ENCODE measurements around the gene FAM171A1. TPM values are rescaled to one million over a fixed set of nuclear protein-coding genes. Genes with fewer than 3 reads are reported as not detected.

FAM171A1 gene
- total RNA-seq, 1 experiment from 2014 or later = 46.5 TPM

DNA sequence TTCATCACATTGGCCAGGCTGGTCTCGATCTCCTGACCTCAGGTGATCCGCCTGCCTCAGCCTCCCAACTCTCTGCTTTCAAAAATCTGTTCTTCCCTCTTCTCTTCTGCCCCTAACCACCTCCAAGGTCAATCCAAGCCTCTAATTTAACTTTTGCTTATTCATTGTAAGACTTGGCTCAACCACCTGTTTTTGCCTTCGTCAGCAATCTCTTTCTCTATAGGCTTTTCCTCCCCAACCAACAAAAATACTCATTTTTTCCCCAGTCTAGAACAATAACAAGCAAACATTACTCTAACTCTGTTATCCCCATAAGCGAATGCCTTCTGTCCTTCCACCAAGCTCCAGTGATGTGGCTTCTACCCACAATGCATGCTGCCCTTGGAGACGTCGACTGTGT is 112.8 kb downstream of the FAM171A1 start:
- ChIA-PET CTCF (no interaction called here), POLR2A (ENCODE audit: low non-redundant PET) (no interaction called here)
- intact Hi-C loops (cut with micrococcal nuclease; ENCODE audit: unreplicated experiment) = no loop called here
- no peaks in the 10 kb centered on the region for H3K27me3 ChIP-seq (replicated peaks; ENCODE audit: insufficient read depth, low read depth, low read length, poor library complexity)
- BruUV-seq (replicated peaks) = no TSS peak
- no peak overlapping the region for H3K27ac ChIP-seq (ENCODE audit: low read depth, low read length, poor library complexity, severe bottlenecking)
- no peaks in the 10 kb centered on the region for H3K9me3 ChIP-seq (ENCODE audit: low read depth, low read length, poor library complexity, severe bottlenecking)
- no peaks in the 10 kb centered on the region for H3K36me3 ChIP-seq (ENCODE audit: insufficient read depth, low read length, poor library complexity, severe bottlenecking)
- no peak overlapping the region for H3K4me3 ChIP-seq (ENCODE audit: low read depth, low read length, poor library complexity, severe bottlenecking)
- no peak for TF ChIP-seq EZH2 (IDR thresholded peaks at IDR 0.05; ENCODE audit: borderline replicate concordance, low read depth, low read length, poor library complexity, severe bottlenecking)
- TF ChIP-seq, protein P1, sequence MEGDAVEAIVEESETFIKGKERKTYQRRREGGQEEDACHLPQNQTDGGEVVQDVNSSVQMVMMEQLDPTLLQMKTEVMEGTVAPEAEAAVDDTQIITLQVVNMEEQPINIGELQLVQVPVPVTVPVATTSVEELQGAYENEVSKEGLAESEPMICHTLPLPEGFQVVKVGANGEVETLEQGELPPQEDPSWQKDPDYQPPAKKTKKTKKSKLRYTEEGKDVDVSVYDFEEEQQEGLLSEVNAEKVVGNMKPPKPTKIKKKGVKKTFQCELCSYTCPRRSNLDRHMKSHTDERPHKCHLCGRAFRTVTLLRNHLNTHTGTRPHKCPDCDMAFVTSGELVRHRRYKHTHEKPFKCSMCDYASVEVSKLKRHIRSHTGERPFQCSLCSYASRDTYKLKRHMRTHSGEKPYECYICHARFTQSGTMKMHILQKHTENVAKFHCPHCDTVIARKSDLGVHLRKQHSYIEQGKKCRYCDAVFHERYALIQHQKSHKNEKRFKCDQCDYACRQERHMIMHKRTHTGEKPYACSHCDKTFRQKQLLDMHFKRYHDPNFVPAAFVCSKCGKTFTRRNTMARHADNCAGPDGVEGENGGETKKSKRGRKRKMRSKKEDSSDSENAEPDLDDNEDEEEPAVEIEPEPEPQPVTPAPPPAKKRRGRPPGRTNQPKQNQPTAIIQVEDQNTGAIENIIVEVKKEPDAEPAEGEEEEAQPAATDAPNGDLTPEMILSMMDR (conservative IDR thresholded peaks at IDR 0.05; ENCODE audit: low read depth, low read length) = no peak
- no peaks in the 10 kb centered on the region for H3K4me1 ChIP-seq (ENCODE audit: insufficient read depth, low read length, poor library complexity, severe bottlenecking)
- no peak for DNase-seq (ENCODE audit: low spot score)

DNA sequence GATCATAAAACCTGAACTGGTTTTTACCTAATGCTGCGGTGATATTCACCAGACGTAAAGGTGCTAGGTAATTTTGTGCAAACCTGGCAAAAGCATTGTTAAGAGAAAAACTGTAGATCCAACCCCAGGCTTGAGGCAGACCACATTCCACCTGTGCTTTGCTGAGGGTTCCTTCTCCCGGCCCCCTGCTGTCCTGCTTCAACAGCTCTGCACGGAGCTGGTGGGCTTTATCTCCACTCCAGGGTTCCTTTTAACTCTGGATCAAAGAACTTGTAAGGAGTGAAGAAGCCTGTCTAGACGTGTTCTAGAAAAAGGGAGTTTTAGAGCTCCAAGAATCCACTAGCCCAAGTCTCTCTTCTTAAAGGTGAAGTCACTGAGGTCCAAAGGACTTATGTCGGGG is 115.1 kb downstream of the FAM171A1 start:
- DNase-seq (ENCODE audit: low spot score) = no peak
- H3K36me3 ChIP-seq (ENCODE audit: insufficient read depth, low read length, poor library complexity, severe bottlenecking) = no peaks in the 10 kb centered on the region
- H3K27ac ChIP-seq (ENCODE audit: low read depth, low read length, poor library complexity, severe bottlenecking) = no peak overlapping the region
- no peaks in the 10 kb centered on the region for H3K9me3 ChIP-seq (ENCODE audit: low read depth, low read length, poor library complexity, severe bottlenecking)
- BruUV-seq (replicated peaks) = no TSS peak
- ChIA-PET CTCF (no interaction called here), POLR2A (ENCODE audit: low non-redundant PET) (no interaction called here)
- H3K4me1 ChIP-seq (ENCODE audit: insufficient read depth, low read length, poor library complexity, severe bottlenecking) = no peaks in the 10 kb centered on the region
- no peak for TF ChIP-seq EZH2 (IDR thresholded peaks at IDR 0.05; ENCODE audit: borderline replicate concordance, low read depth, low read length, poor library complexity, severe bottlenecking)
- TF ChIP-seq, protein P1 (conservative IDR thresholded peaks at IDR 0.05; ENCODE audit: low read depth, low read length) = no peak
- no peak overlapping the region for H3K4me3 ChIP-seq (ENCODE audit: low read depth, low read length, poor library complexity, severe bottlenecking)
- no peaks in the 10 kb centered on the region for H3K27me3 ChIP-seq (replicated peaks; ENCODE audit: insufficient read depth, low read depth, low read length, poor library complexity)
- intact Hi-C loops (cut with micrococcal nuclease; ENCODE audit: unreplicated experiment) = no loop called here

DNA sequence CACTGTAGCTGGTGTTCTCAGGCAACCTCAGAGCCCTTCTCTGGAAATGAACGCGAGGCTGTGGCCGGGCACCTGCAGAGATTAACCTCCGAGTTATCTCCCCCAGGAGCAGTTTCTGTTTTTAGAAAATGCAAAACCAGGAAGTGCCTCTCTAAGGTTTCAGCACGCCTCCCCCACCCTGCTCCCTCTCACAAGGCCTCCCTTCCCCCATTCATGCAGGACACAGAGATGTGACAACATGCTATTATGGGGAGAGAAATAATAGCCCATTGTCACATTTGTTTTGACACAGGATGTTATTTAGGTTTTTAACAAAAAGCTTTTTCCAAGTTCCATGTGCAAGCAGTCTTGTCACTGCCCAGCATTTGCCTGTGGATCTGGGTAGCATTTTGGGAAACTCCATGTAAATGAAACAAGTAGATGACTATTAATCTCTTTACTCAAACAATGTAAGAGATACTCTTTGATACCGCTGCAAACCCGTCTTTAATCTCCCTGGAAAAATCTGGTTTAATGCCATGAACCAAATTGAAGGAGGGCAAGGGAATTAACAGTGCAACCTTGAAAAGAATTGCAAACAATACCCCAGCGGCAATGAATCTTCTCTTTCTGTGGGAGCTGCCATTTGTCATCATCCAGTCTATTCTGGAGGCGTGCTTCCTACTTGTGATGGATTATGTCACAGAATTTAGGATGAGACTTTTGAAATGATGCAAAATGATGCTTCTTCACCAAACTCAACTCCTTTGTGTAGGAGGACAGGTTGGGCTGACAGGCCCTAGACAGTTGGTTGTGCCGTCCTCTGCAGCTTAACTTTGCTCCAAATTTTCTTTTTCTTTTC is 116.1 kb downstream of the FAM171A1 start:
- no peak for TF ChIP-seq EZH2 (IDR thresholded peaks at IDR 0.05; ENCODE audit: borderline replicate concordance, low read depth, low read length, poor library complexity, severe bottlenecking)
- TF ChIP-seq, protein P1 (conservative IDR thresholded peaks at IDR 0.05; ENCODE audit: low read depth, low read length) = no peak
- no peaks in the 10 kb centered on the region for H3K4me1 ChIP-seq (ENCODE audit: insufficient read depth, low read length, poor library complexity, severe bottlenecking)
- no peaks in the 10 kb centered on the region for H3K9me3 ChIP-seq (ENCODE audit: low read depth, low read length, poor library complexity, severe bottlenecking)
- ChIA-PET POLR2A (ENCODE audit: low non-redundant PET) (no interaction called here), CTCF (no interaction called here)
- no peaks in the 10 kb centered on the region for H3K27me3 ChIP-seq (replicated peaks; ENCODE audit: insufficient read depth, low read depth, low read length, poor library complexity)
- no peak overlapping the region for H3K27ac ChIP-seq (ENCODE audit: low read depth, low read length, poor library complexity, severe bottlenecking)
- intact Hi-C loops (cut with micrococcal nuclease; ENCODE audit: unreplicated experiment) = no loop called here
- H3K36me3 ChIP-seq (ENCODE audit: insufficient read depth, low read length, poor library complexity, severe bottlenecking) = no peaks in the 10 kb centered on the region
- BruUV-seq (replicated peaks) = no TSS peak
- no peak for DNase-seq (ENCODE audit: low spot score)
- H3K4me3 ChIP-seq (ENCODE audit: low read depth, low read length, poor library complexity, severe bottlenecking) = no peak overlapping the region
